Neuronal stem cell (in vitro differentiated cells): ENCODE data around the gene PLEKHN1.

Experiments
- DNase-seq: peaks from one replicate; pipeline ENCODE4 v3.0.0-alpha.2; 2013; ENCODE audit warnings: low spot score
- H2AFZ ChIP-seq: one replicate; pipeline ENCODE4 v1.6.1; 2013; ENCODE audit warnings: mild to moderate bottlenecking, low read length, inconsistent platforms
- H2AK5ac ChIP-seq: 2 replicates; pipeline ENCODE4 v1.6.1; 2013; ENCODE audit warnings: low read depth, mild to moderate bottlenecking, inconsistent platforms, low read length, moderate library complexity, mixed read lengths
- H2BK120ac ChIP-seq: 2 replicates; pipeline ENCODE4 v1.6.1; 2013; ENCODE audit warnings: low read depth, mild to moderate bottlenecking, inconsistent platforms, low read length, moderate library complexity, mixed read lengths
- H2BK12ac ChIP-seq: one replicate; pipeline ENCODE4 v1.6.1; 2013; ENCODE audit warnings: low read length, inconsistent platforms
- H2BK15ac ChIP-seq: 2 replicates; pipeline ENCODE4 v1.6.1; 2013; ENCODE audit warnings: mild to moderate bottlenecking, low read length, inconsistent platforms, mixed read lengths
- H2BK5ac ChIP-seq: one replicate; pipeline ENCODE4 v1.6.1; 2013; ENCODE audit warnings: inconsistent platforms, mild to moderate bottlenecking, low read length, moderate library complexity
- H3K14ac ChIP-seq: one replicate; pipeline ENCODE4 v1.6.1; 2013; ENCODE audit warnings: low read length, inconsistent platforms
- H3K18ac ChIP-seq: 2 replicates; pipeline ENCODE4 v1.6.1; 2013; ENCODE audit warnings: low read length, inconsistent platforms
- H3K23ac ChIP-seq: 2 replicates; pipeline ENCODE4 v1.6.1; 2013; ENCODE audit warnings: low read depth, mild to moderate bottlenecking, mixed read lengths, low read length, inconsistent platforms; ENCODE audit not compliant: poor library complexity
- H3K27ac ChIP-seq: replicated peaks from 3 replicates; pipeline ENCODE4 v1.5.1; 2013; ENCODE audit warnings: low read length, inconsistent platforms
- H3K27me3 ChIP-seq, 3 experiments: 2 replicates each; pipeline ENCODE4 v1.6.1; 2013; ENCODE audit warnings: low read length in 3 of 3, mild to moderate bottlenecking in 2 of 3, inconsistent platforms in 1 of 3, low read depth in 1 of 3, mixed read lengths in 1 of 3, moderate library complexity in 1 of 3; ENCODE audit not compliant: control insufficient read depth in 3 of 3, insufficient read depth in 3 of 3
- H3K36me3 ChIP-seq, 2 donors: replicated peaks in 1 of 2; 2 replicates each; pipeline ENCODE4 v1.6.1; 2013; ENCODE audit warnings: low read length in 2 of 2; ENCODE audit not compliant: control insufficient read depth in 2 of 2, insufficient read depth in 2 of 2
- H3K4ac ChIP-seq: 2 replicates; pipeline ENCODE4 v1.6.1; 2013; ENCODE audit warnings: inconsistent platforms, mild to moderate bottlenecking, low read length, moderate library complexity
- H3K4me1 ChIP-seq, 2 donors: 1 replicate in 1 of 2; 2 replicates in 1 of 2; pipeline ENCODE4 v1.6.1; 2013; ENCODE audit warnings: low read length in 2 of 2, low read depth in 1 of 2; ENCODE audit not compliant: control insufficient read depth in 2 of 2, insufficient read depth in 1 of 2
- H3K4me2 ChIP-seq: one replicate; pipeline ENCODE4 v1.6.1; 2013; ENCODE audit warnings: mild to moderate bottlenecking, low read length, inconsistent platforms; ENCODE audit not compliant: insufficient read depth, poor library complexity, severe bottlenecking
- H3K4me3 ChIP-seq, 2 donors: 2 replicates each; pipeline ENCODE4 v1.5.1; 2013; ENCODE audit warnings: low read length in 2 of 2, mild to moderate bottlenecking in 2 of 2, inconsistent platforms in 1 of 2, moderate library complexity in 1 of 2
- H3K79me1 ChIP-seq: one replicate; pipeline ENCODE4 v1.6.1; 2013; ENCODE audit warnings: low read depth, mild to moderate bottlenecking, inconsistent platforms, low read length, moderate library complexity
- H3K9ac ChIP-seq: one replicate; pipeline ENCODE4 v1.6.1; 2013; ENCODE audit warnings: mild to moderate bottlenecking, low read depth, low read length, inconsistent platforms; ENCODE audit not compliant: poor library complexity
- H3K9me3 ChIP-seq, 2 donors: replicated peaks in 1 of 2; 2 replicates each; pipeline versions ENCODE3 to v1.6.1; 2013; ENCODE audit warnings: low read length in 2 of 2, mild to moderate bottlenecking in 2 of 2, inconsistent platforms in 1 of 2, low read depth in 1 of 2, mixed read lengths in 1 of 2, moderate library complexity in 1 of 2; ENCODE audit not compliant: control insufficient read depth in 2 of 2, insufficient read depth in 1 of 2
- H4K8ac ChIP-seq: one replicate; pipeline ENCODE4 v1.6.1; 2013; ENCODE audit warnings: low read depth, mild to moderate bottlenecking, inconsistent platforms, low read length, moderate library complexity
- H4K91ac ChIP-seq: one replicate; pipeline ENCODE4 v1.6.1; 2013; ENCODE audit warnings: low read length, low read depth, mild to moderate bottlenecking, inconsistent platforms; ENCODE audit not compliant: poor library complexity
- WGBS, 2 donors: extraction: QIAGEN DNeasy Blood & Tissue Kit; methylation state at CpG; one replicate each; pipeline ENCODE4 v1.1.7; 2013; ENCODE audit warnings: missing lambda C conversion rate in 2 of 2, mixed read lengths in 1 of 2; ENCODE audit not compliant: insufficient read length in 2 of 2, insufficient replicate concordance in 1 of 2; ENCODE audit errors: extremely low coverage in 2 of 2; 5-methylcytosine and 5-hydroxymethylcytosine counted together

Gene PLEKHN1

GRCh38 chr1:930633-931138, 35.6 kb upstream of the PLEKHN1 start:
- H3K18ac ChIP-seq = peak overlapping the region; percentile 39
- no peak overlapping the region for H2AFZ ChIP-seq
- H2AK5ac ChIP-seq = peak overlapping the region; percentile 30
- peak overlapping the region; percentile 5 for H3K23ac ChIP-seq
- H2BK15ac ChIP-seq = no peak overlapping the region
- H3K79me1 ChIP-seq = no peaks in the 10 kb centered on the region
- no peak overlapping the region for H2BK12ac ChIP-seq
- H3K14ac ChIP-seq = no peak overlapping the region
- H4K91ac ChIP-seq = no peak overlapping the region
- WGBS, 2 donors = no CpG with 5 or more reads among the region's 18 CpGs
- no peak overlapping the region for H3K27ac ChIP-seq
- no peak for DNase-seq
- H3K9me3 ChIP-seq = peaks cover 0 to 6% of the 10 kb centered on the region in 2 donors
- peaks cover 41 to 90% (median 89%) of the 10 kb centered on the region in 3 experiments for H3K27me3 ChIP-seq
- no peak overlapping the region for H3K4me3 ChIP-seq
- peak overlapping the region; percentile 24 for H2BK5ac ChIP-seq
- H4K8ac ChIP-seq = no peak overlapping the region
- H3K4me2 ChIP-seq = no peak overlapping the region
- H3K36me3 ChIP-seq = no peaks in the 10 kb centered on the region
- no peak overlapping the region for H3K9ac ChIP-seq
- H2BK120ac ChIP-seq = no peak overlapping the region
- H3K4ac ChIP-seq = no peak overlapping the region
- H3K4me1 ChIP-seq = peaks cover 6 to 12% of the 10 kb centered on the region in 2 donors

- no peak overlapping the region for H3K9ac ChIP-seq
- H3K18ac ChIP-seq = no peak overlapping the region
- peak overlapping the region; percentile 30 for H2BK15ac ChIP-seq
- H3K14ac ChIP-seq = no peak overlapping the region
- no peak overlapping the region for H3K4me2 ChIP-seq
- WGBS, 2 donors = no CpG with 5 or more reads among the region's 15 CpGs
- no peak overlapping the region for H3K4me3 ChIP-seq
- H3K79me1 ChIP-seq = no peaks in the 10 kb centered on the region
- H2AFZ ChIP-seq = no peak overlapping the region
- H3K36me3 ChIP-seq = no peaks in the 10 kb centered on the region
- H3K4me1 ChIP-seq = peaks cover 6 to 14% of the 10 kb centered on the region in 2 donors
- peak overlapping the region; percentile 24 for H2BK5ac ChIP-seq
- H3K27me3 ChIP-seq = peaks cover 32 to 89% (median 89%) of the 10 kb centered on the region in 3 experiments
- H2BK120ac ChIP-seq = no peak overlapping the region
- no peak for DNase-seq
- H3K4ac ChIP-seq = no peak overlapping the region
- H4K91ac ChIP-seq = no peak overlapping the region
- H3K27ac ChIP-seq = no peak overlapping the region
- H3K9me3 ChIP-seq = peaks cover 0 to 6% of the 10 kb centered on the region in 2 donors
- H2AK5ac ChIP-seq = no peak overlapping the region
- peak overlapping the region; percentile 5 for H3K23ac ChIP-seq
- no peak overlapping the region for H4K8ac ChIP-seq
- H2BK12ac ChIP-seq = no peak overlapping the region
These were observed 34.7 kb upstream of the PLEKHN1 start for GRCh38 chr1:931380-932172.

GRCh38 chr1:932173-932510, 34.1 kb upstream of the PLEKHN1 start:
- Histone ChIP-seq H3K27me3 (peaks cover 26 to 89% (median 89%) of the 10 kb centered on the region in 3 experiments), H4K8ac (no peak overlapping the region), H3K4me1 (peaks cover 6 to 14% of the 10 kb centered on the region in 2 donors), H2BK12ac (no peak overlapping the region), H3K14ac (no peak overlapping the region), H3K23ac (no peak overlapping the region), H3K79me1 (no peaks in the 10 kb centered on the region), H3K4ac (no peak overlapping the region), H2AK5ac (peak overlapping the region; percentile 1), H2AFZ (no peak overlapping the region), H3K36me3 (no peaks in the 10 kb centered on the region), H3K18ac (peak overlapping the region; percentile 13), H4K91ac (no peak overlapping the region), H3K4me3 (no peak overlapping the region), H3K27ac (no peak overlapping the region), H3K4me2 (no peak overlapping the region), H3K9ac (peak overlapping the region; percentile 7), H2BK5ac (no peak overlapping the region), H2BK15ac (no peak overlapping the region), H2BK120ac (no peak overlapping the region), H3K9me3 (peaks cover 0 to 6% of the 10 kb centered on the region in 2 donors)
- DNase-seq = no peak
- no CpG with 5 or more reads among the region's 16 CpGs for WGBS, 2 donors

- DNase-seq = no peak
- Histone ChIP-seq H3K27ac (no peak overlapping the region), H3K14ac (peak overlapping the region; percentile 17), H3K4me3 (no peak overlapping the region), H3K23ac (peak overlapping the region; percentile 61), H3K4me2 (no peak overlapping the region), H2AFZ (no peak overlapping the region), H3K4ac (no peak overlapping the region), H3K9me3 (peaks cover 0 to 6% of the 10 kb centered on the region in 2 donors), H3K9ac (no peak overlapping the region), H2BK120ac (no peak overlapping the region), H3K4me1 (peaks cover 6 to 14% of the 10 kb centered on the region in 2 donors), H3K36me3 (no peaks in the 10 kb centered on the region), H2BK15ac (no peak overlapping the region), H3K18ac (peak overlapping the region; percentile 48), H2BK5ac (no peak overlapping the region), H2AK5ac (peak overlapping the region; percentile 52), H3K79me1 (no peaks in the 10 kb centered on the region), H4K91ac (no peak overlapping the region), H4K8ac (no peak overlapping the region), H3K27me3 (peaks cover 22 to 89% (median 86%) of the 10 kb centered on the region in 3 experiments), H2BK12ac (peak overlapping the region; percentile 41)
- WGBS, 2 donors = no CpG with 5 or more reads among the region's 25 CpGs
These were observed 33.3 kb upstream of the PLEKHN1 start for GRCh38 chr1:932776-933602.
